Left cardiac atrium (tissue), 4 donors: ENCODE data around the gene PNPLA6. TPM values are rescaled to one million over a fixed set of nuclear protein-coding genes. Genes with fewer than 3 reads are reported as not detected.

Experiments
- ATAC-seq, 2 donors: fragments of 200-7000 bp; cut with Tn5 transposase; one replicate each; pipeline ENCODE4 v1.9.1; 2020; ENCODE audit warnings: mild to moderate bottlenecking in 2 of 2, moderate library complexity in 2 of 2
- DNase-seq: peaks from one replicate; pipeline ENCODE4 v3.0.0-alpha.2; 2020
- intact Hi-C, 2 donors: fragments of 100-400 bp; cut with DNase I; formaldehyde crosslinking; loops; one replicate each; pipeline versions ENCODE4 v1.14.1 to v1.15.1; 2022 to 2023
- total RNA-seq, 2 donors: library from RNA; stranded (reverse); fragmentation: NEBNext Ultra II Directional; extraction: Animal tissue kit (Norgen Biotek cat#: 25700); gene quantifications; one replicate each; pipeline ENCODE4 v1.2.1, GENCODE V29; 2021
- donor health status: DM: no; HTN: yes; CAD: no.
- donor health status: DM: no; HTN: yes; CAD: no; lungs with severe emphysema.
- donor health status: DM: yes; HTN: yes; CAD: no.
- donor health status: Dilated cardiomyopathy.

PNPLA6 gene
- total RNA-seq, 2 donors from 2014 or later, result 59.2 to 61.7 TPM

- ATAC-seq (no peak), DNase-seq (no peak)
- intact Hi-C loops, result no loop called here
Measured at GRCh38 chr19:7610491-7611240, 75.1 kb downstream of the PNPLA6 start.

Other genes with a start within 250 kb of the PNPLA6 start
- 10 to 100 TPM; 44.6 to 52.9 TPM for gene INSR, start 241.3 kb upstream of the PNPLA6 start, total RNA-seq
- 10 to 100 TPM in 1 of 2 donors, 1 to 10 TPM in 1; 9.9 to 11.7 TPM for gene ARHGEF18, start 186.8 kb upstream of the PNPLA6 start, total RNA-seq
- 1 to 10 TPM; 1.2 to 2.0 TPM for gene PEX11G, start 46.7 kb upstream of the PNPLA6 start, total RNA-seq
- 10 to 100 TPM; 75.3 to 82.4 TPM for gene ZNF358, start 19.6 kb upstream of the PNPLA6 start, total RNA-seq
- 10 to 100 TPM; 21.2 to 25.0 TPM for gene MCOLN1, start 13.1 kb upstream of the PNPLA6 start, total RNA-seq
- gene CAMSAP3, start 60.1 kb downstream of the PNPLA6 start, total RNA-seq, result 1 to 10 TPM in 1 of 2 donors, under 1 TPM in 1; 0.73 to 2.0 TPM
- 10 to 100 TPM; 18.1 to 24.1 TPM for gene XAB2, start 93.8 kb downstream of the PNPLA6 start, total RNA-seq
- gene PET100, start 94.1 kb downstream of the PNPLA6 start, total RNA-seq, result 100 to 1,000 TPM; 150 to 152 TPM
- not detected for gene PCP2, start 98.0 kb downstream of the PNPLA6 start, total RNA-seq
- 10 to 100 TPM; 13.5 to 18.2 TPM for gene STXBP2, start 101.4 kb downstream of the PNPLA6 start, total RNA-seq
- gene RETN, start 133.3 kb downstream of the PNPLA6 start, total RNA-seq, result 1 to 10 TPM; 1.4 to 1.6 TPM
- gene MCEMP1, start 141.4 kb downstream of the PNPLA6 start, total RNA-seq, result 1 to 10 TPM; 1.2 to 1.7 TPM
- gene TRAPPC5, start 145.1 kb downstream of the PNPLA6 start, total RNA-seq, result 100 to 1,000 TPM in 1 of 2 donors, 10 to 100 TPM in 1; 82.6 to 108 TPM
- 1 to 10 TPM in 1 of 2 donors, under 1 TPM in 1; 0.31 to 1.7 TPM for gene FCER2, start 166.4 kb downstream of the PNPLA6 start, total RNA-seq
- gene CLEC4G, start 196.4 kb downstream of the PNPLA6 start, total RNA-seq, result 1 to 10 TPM; 2.6 to 7.3 TPM
- gene CD209, start 211.8 kb downstream of the PNPLA6 start, total RNA-seq, result 10 to 100 TPM; 18.3 to 39.5 TPM
- under 1 TPM in 1 of 2 donors, not detected in 1; 0.29 TPM for gene CLEC4M, start 227.5 kb downstream of the PNPLA6 start, total RNA-seq